IMR-90 (cell line): ENCODE results near the gene MAGI1. TPM values are rescaled to one million over a fixed set of nuclear protein-coding genes. Genes with fewer than 3 reads are reported as not detected.

Source experiments
- ATAC-seq: fragments of 200-7000 bp; cut with Tn5 transposase; 2 replicates; pipeline ENCODE4 v1.9.1; 2020; ENCODE audit warnings: low read depth, mild to moderate bottlenecking, moderate library complexity
- BruUV-seq: library from RNA; stranded (reverse); fragments of 400-500 nt; replicated peaks from 2 replicates; lab custom pipeline; 2021; lab: Mats Ljungman, UMichigan
- CTCF ChIA-PET: fragments of 300-600 bp; formaldehyde crosslinking; extraction: SDS; loops from one replicate; lab custom pipeline; 2021; ENCODE audit warnings: antibody characterized with exemption; lab: Yijun Ruan, JAX
- POLR2A ChIA-PET: fragments of 300-600 bp; sonication (Branson Sonifier 250); formaldehyde crosslinking; loops from one replicate; lab custom pipeline; 2022; ENCODE audit warnings: antibody characterized with exemption; ENCODE audit not compliant: unreplicated experiment; lab: Charles Lee
- DNase-seq: peaks from one replicate; pipeline ENCODE4 v3.0.0; 2013
- H2AFZ ChIP-seq: replicated peaks from 2 replicates; pipeline ENCODE3; 2013; ENCODE audit warnings: low read length, mild to moderate bottlenecking; ENCODE audit not compliant: poor library complexity
- H2AK5ac ChIP-seq: 2 replicates; pipeline ENCODE4 v1.6.1; 2013; ENCODE audit warnings: low read depth, low read length, inconsistent platforms
- H2AK9ac ChIP-seq: replicated peaks from 2 replicates; pipeline ENCODE3; 2013; ENCODE audit warnings: mild to moderate bottlenecking, low read depth, low read length, moderate library complexity; ENCODE audit not compliant: poor library complexity
- H2BK120ac ChIP-seq: 2 replicates; pipeline ENCODE4 v1.6.1; 2013; ENCODE audit warnings: low read depth, low read length, inconsistent platforms
- H2BK15ac ChIP-seq: 3 replicates; pipeline ENCODE4 v1.6.1; 2013; ENCODE audit warnings: low read depth, low read length, inconsistent platforms
- H2BK20ac ChIP-seq: 2 replicates; pipeline ENCODE4 v1.6.1; 2013; ENCODE audit warnings: low read depth, mild to moderate bottlenecking, inconsistent platforms, low read length, moderate library complexity
- H2BK5ac ChIP-seq: 2 replicates; pipeline ENCODE4 v1.6.1; 2013; ENCODE audit warnings: mild to moderate bottlenecking, low read depth, low read length, inconsistent platforms; ENCODE audit not compliant: poor library complexity, severe bottlenecking
- H3K14ac ChIP-seq: replicated peaks from 2 replicates; pipeline ENCODE4 v1.6.1; 2013; ENCODE audit warnings: low read depth, low read length, inconsistent platforms
- H3K18ac ChIP-seq: 2 replicates; pipeline ENCODE4 v1.6.1; 2013; ENCODE audit warnings: low read depth, low read length, control low read depth
- H3K23ac ChIP-seq: 2 replicates; pipeline ENCODE4 v1.6.1; 2013; ENCODE audit warnings: low read depth, low read length, inconsistent platforms
- H3K27ac ChIP-seq: 2 replicates; pipeline ENCODE4 v1.5.1; 2013; ENCODE audit warnings: mild to moderate bottlenecking, control low read depth, low read length; ENCODE audit not compliant: insufficient read depth
- H3K27me3 ChIP-seq: 2 replicates; pipeline ENCODE4 v1.6.1; 2013; ENCODE audit warnings: low read length; ENCODE audit not compliant: control insufficient read depth, insufficient read depth
- H3K36me3 ChIP-seq: 2 replicates; pipeline ENCODE4 v1.6.1; 2013; ENCODE audit warnings: low read length, mixed read lengths; ENCODE audit not compliant: control insufficient read depth, insufficient read depth
- H3K4ac ChIP-seq: 2 replicates; pipeline ENCODE4 v1.6.1; 2013; ENCODE audit warnings: low read depth, low read length, inconsistent platforms
- H3K4me1 ChIP-seq: 2 replicates; pipeline ENCODE4 v1.6.1; 2013; ENCODE audit warnings: low read length, mixed read lengths; ENCODE audit not compliant: control insufficient read depth, insufficient read depth
- H3K4me2 ChIP-seq: 2 replicates; pipeline ENCODE4 v1.6.1; 2013; ENCODE audit warnings: low read depth, mild to moderate bottlenecking, control low read depth, low read length, moderate library complexity
- H3K4me3 ChIP-seq: 2 replicates; pipeline ENCODE4 v1.5.1; 2013; ENCODE audit warnings: low read depth, mild to moderate bottlenecking, control low read depth, low read length, moderate library complexity; ENCODE audit not compliant: insufficient read depth
- H3K56ac ChIP-seq: 2 replicates; pipeline ENCODE4 v1.6.1; 2013; ENCODE audit warnings: low read length, inconsistent platforms; ENCODE audit not compliant: insufficient read depth; ENCODE audit errors: extremely low read depth
- H3K79me1 ChIP-seq, 2 experiments: 2 replicates each; pipeline ENCODE4 v1.6.1; 2013; ENCODE audit warnings: low read length in 2 of 2, inconsistent platforms in 1 of 2, low read depth in 1 of 2
- H3K9ac ChIP-seq: 2 replicates; pipeline ENCODE4 v1.6.1; 2013; ENCODE audit warnings: low read depth, low read length, control low read depth
- H3K9me1 ChIP-seq: 2 replicates; pipeline ENCODE4 v1.6.1; 2013; ENCODE audit warnings: low read length, inconsistent platforms; ENCODE audit not compliant: insufficient read depth
- H3K9me3 ChIP-seq: 2 replicates; pipeline ENCODE4 v1.6.1; 2013; ENCODE audit warnings: low read length; ENCODE audit not compliant: control insufficient read depth, insufficient read depth
- H4K20me1 ChIP-seq: 2 replicates; pipeline ENCODE4 v1.6.1; 2013; ENCODE audit warnings: low read length, inconsistent platforms; ENCODE audit not compliant: insufficient read depth
- H4K5ac ChIP-seq: 2 replicates; pipeline ENCODE4 v1.6.1; 2013; ENCODE audit warnings: mild to moderate bottlenecking, low read depth, low read length, control low read depth
- H4K8ac ChIP-seq, 2 experiments: 2 replicates each; pipeline ENCODE4 v1.6.1; 2013; ENCODE audit warnings: low read depth in 2 of 2, low read length in 2 of 2, control low read depth in 1 of 2, inconsistent platforms in 1 of 2
- H4K91ac ChIP-seq: 2 replicates; pipeline ENCODE4 v1.6.1; 2013; ENCODE audit warnings: low read depth, low read length, inconsistent platforms; ENCODE audit not compliant: insufficient read depth
- BHLHE40 ChIP-seq: fragments of 150-350 bp; IDR thresholded peaks from 2 replicates; pipeline ENCODE4 v1.6.1; 2016; ENCODE audit warnings: mild to moderate bottlenecking, low read depth, low read length
- CEBPB ChIP-seq: IDR thresholded peaks from 2 replicates; pipeline ENCODE4 v1.6.1; 2012; ENCODE audit warnings: low read depth, low read length, improper control_type of control experiment
- CHD1 ChIP-seq: IDR thresholded peaks from 2 replicates; pipeline ENCODE4 v1.6.1; 2012; ENCODE audit warnings: low read depth, low read length, improper control_type of control experiment
- ELK1 ChIP-seq: fragments of 150-350 bp; IDR thresholded peaks from 2 replicates; pipeline ENCODE4 v1.6.1; 2016; ENCODE audit warnings: low read depth, mild to moderate bottlenecking, low read length, moderate library complexity, borderline replicate concordance
- FOS ChIP-seq: fragments of 150-350 bp; IDR thresholded peaks from 2 replicates; pipeline ENCODE4 v1.6.1; 2016; ENCODE audit warnings: low read depth, low read length
- MAFK ChIP-seq: IDR thresholded peaks from 2 replicates; pipeline ENCODE4 v1.6.1; 2012; ENCODE audit warnings: low read depth, low read length, improper control_type of control experiment
- MAZ ChIP-seq: IDR thresholded peaks from 2 replicates; pipeline ENCODE4 v1.6.1; 2012; ENCODE audit warnings: low read depth, mild to moderate bottlenecking, low read length, improper control_type of control experiment, moderate library complexity, borderline replicate concordance
- MXI1 ChIP-seq: IDR thresholded peaks from 2 replicates; pipeline ENCODE4 v1.6.1; 2012; ENCODE audit warnings: low read depth, mild to moderate bottlenecking, low read length, moderate library complexity, borderline replicate concordance
- NFE2L2 ChIP-seq: fragments of 150-350 bp; IDR thresholded peaks from 2 replicates; pipeline ENCODE4 v1.6.1; 2016; ENCODE audit warnings: low read depth, mild to moderate bottlenecking, low read length
- RAD21 ChIP-seq: IDR thresholded peaks from 2 replicates; pipeline ENCODE4 v1.6.1; 2012; ENCODE audit warnings: low read length, improper control_type of control experiment
- RCOR1 ChIP-seq: IDR thresholded peaks from 2 replicates; pipeline ENCODE4 v1.6.1; 2012; ENCODE audit warnings: mild to moderate bottlenecking, low read length, improper control_type of control experiment; ENCODE audit not compliant: insufficient replicate concordance
- RFX5 ChIP-seq: IDR thresholded peaks from 2 replicates; pipeline ENCODE4 v1.8.0; 2012; ENCODE audit warnings: low read depth, mild to moderate bottlenecking, low read length, moderate library complexity
- SMC3 ChIP-seq: fragments of 150-350 bp; IDR thresholded peaks from 2 replicates; pipeline ENCODE4 v1.6.1; 2016; ENCODE audit warnings: low read depth, mild to moderate bottlenecking, antibody characterized with exemption, low read length, moderate library complexity
- WGBS, 2 experiments: methylation state at CpG; one replicate each; pipeline versions ENCODE4 v1.1.5 to v1.1.7; 2013; ENCODE audit warnings: missing lambda C conversion rate in 2 of 2; ENCODE audit not compliant: insufficient read length in 1 of 2; ENCODE audit errors: extremely low coverage in 2 of 2; 5-methylcytosine and 5-hydroxymethylcytosine counted together
- dilution Hi-C: fragments of 300-500 bp; cut with HindIII; formaldehyde crosslinking; loops from one replicate; pipeline ENCODE4 v1.14.3; 2018; ENCODE audit warnings: low sequenced_read_pairs; ENCODE audit not compliant: unreplicated experiment
- in situ Hi-C: fragments of 300-500 bp; cut with MboI; formaldehyde crosslinking; loops from 3 replicates; pipeline ENCODE4 v1.14.3; 2019; ENCODE audit warnings: low sequenced_read_pairs, inconsistent platforms, mixed read lengths
- intact Hi-C: fragments of 100-400 bp; cut with micrococcal nuclease; formaldehyde crosslinking; loops from 2 replicates; pipeline ENCODE4 v1.10.0; 2022
- polyA plus RNA-seq, 3 experiments: library from polyadenylated mRNA; depleted of rRNA; stranded (reverse); fragments of >200 nt; gene quantifications; 2 replicates each; pipeline ENCODE4 v1.2.3, GENCODE V29; 2012; ENCODE audit warnings: low replicate concordance in 1 of 3
- total RNA-seq: library from RNA; depleted of rRNA; stranded (reverse); fragments of >200 nt; gene quantifications from 2 replicates; pipeline ENCODE4 v1.2.3, GENCODE V29; 2012
- TF ChIP-seq, protein P1 (sequence below): fragments of 150-350 bp; IDR thresholded peaks from 2 replicates; pipeline ENCODE4 v1.6.1; 2017; ENCODE audit warnings: mild to moderate bottlenecking, antibody characterized with exemption, low read length, low read depth
- TF ChIP-seq, protein P2 (sequence below): conservative IDR thresholded peaks from 2 replicates; pipeline ENCODE4 v1.5.1; 2012; ENCODE audit warnings: mild to moderate bottlenecking, low read depth, low read length, improper control_type of control experiment

The MAGI1 gene
- total and polyA plus RNA-seq, 2 of the 4 experiments (the other 2 are of a cell fraction) = 14.5 to 24.2 TPM

DNA sequence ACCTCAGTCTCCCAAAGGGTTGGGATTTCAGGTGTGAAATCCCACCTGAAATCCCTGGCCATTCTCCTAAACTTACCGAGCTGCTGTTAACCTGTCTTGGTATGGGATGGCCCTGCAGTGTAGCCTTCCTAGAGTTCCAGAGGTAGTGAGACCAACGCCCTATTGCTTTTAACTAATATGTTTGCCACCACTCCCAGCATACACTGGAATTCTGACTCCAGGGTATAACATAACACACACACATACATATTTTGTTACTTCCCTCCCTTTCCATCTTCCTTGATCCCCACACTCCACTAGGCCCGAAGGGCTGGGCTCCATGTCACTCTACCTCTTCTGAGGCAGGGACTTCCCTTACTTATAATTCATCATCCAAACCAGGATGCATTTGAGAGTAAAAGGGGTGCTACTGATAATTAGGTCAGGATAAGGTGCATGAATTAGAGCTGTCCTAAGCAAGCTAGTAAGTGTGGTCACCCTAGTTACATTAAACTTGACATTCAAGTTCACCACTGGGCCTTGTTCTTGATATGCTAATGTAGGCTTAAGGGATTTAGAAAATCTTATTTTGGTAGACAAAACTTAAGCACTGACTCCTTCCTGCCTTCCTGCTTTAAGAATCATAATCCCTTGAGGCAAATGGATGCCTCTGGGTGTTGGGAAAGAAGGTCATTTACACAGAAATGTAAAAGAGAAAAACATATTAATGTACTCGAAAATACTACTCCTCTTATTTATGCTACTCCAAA lies 317.6 kb downstream of the MAGI1 start:
- H2BK20ac ChIP-seq = no peak overlapping the region
- ChIA-PET CTCF (no interaction called here), POLR2A (no interaction called here)
- peaks cover 11 to 19% of the 10 kb centered on the region in 2 experiments; a peak in 2 of 4 replicates for H3K79me1 ChIP-seq
- WGBS, 2 experiments = 100% methylated on average over 1 of the region's 4 CpGs; no CpG with 5 or more reads in 1 of the 2 experiments
- H4K20me1 ChIP-seq = no peaks in the 10 kb centered on the region
- H3K36me3 ChIP-seq = no peaks in the 10 kb centered on the region
- H3K9me1 ChIP-seq = peaks cover 3% of the 10 kb centered on the region; the same call in 1 of the 2 replicates
- no peak overlapping the region for H2BK5ac ChIP-seq
- in situ Hi-C loops (no loop called here), dilution Hi-C loops (no loop called here), intact Hi-C loops (no loop called here)
- no peak overlapping the region for H3K4me3 ChIP-seq
- no peak overlapping the region for H2BK120ac ChIP-seq
- H3K4ac ChIP-seq = no peak overlapping the region
- no peak overlapping the region for H2BK15ac ChIP-seq
- ATAC-seq (no peak), DNase-seq (no peak)
- H3K27ac ChIP-seq = no peak overlapping the region
- H4K91ac ChIP-seq = no peak overlapping the region
- no peak overlapping the region for H4K8ac ChIP-seq
- no peak overlapping the region for H2AK9ac ChIP-seq
- no TSS peak for BruUV-seq
- H3K23ac ChIP-seq = no peak overlapping the region
- H3K4me1 ChIP-seq = 0 out of 2 replicates have a peak, but pooled peaks cover 2% of the 10 kb centered on the region
- H3K56ac ChIP-seq = no peak overlapping the region
- H4K5ac ChIP-seq = no peak overlapping the region
- H3K4me2 ChIP-seq = no peak overlapping the region
- no peak overlapping the region for H3K9ac ChIP-seq
- no peaks in the 10 kb centered on the region for H3K27me3 ChIP-seq
- no peak overlapping the region for H2AK5ac ChIP-seq
- H3K14ac ChIP-seq = no peak overlapping the region
- no peak overlapping the region for H2AFZ ChIP-seq
- H3K9me3 ChIP-seq = no peaks in the 10 kb centered on the region
- no peak overlapping the region for H3K18ac ChIP-seq
- TF ChIP-seq RAD21 (no peak), SMC3 (no peak), MAZ (no peak), CEBPB (no peak), BHLHE40 (no peak), ELK1 (no peak), NFE2L2 (no peak), FOS (no peak), CHD1 (no peak), MXI1 (no peak), MAFK (no peak), RCOR1 (no peak), RFX5 (no peak)
- TF ChIP-seq, protein P1, sequence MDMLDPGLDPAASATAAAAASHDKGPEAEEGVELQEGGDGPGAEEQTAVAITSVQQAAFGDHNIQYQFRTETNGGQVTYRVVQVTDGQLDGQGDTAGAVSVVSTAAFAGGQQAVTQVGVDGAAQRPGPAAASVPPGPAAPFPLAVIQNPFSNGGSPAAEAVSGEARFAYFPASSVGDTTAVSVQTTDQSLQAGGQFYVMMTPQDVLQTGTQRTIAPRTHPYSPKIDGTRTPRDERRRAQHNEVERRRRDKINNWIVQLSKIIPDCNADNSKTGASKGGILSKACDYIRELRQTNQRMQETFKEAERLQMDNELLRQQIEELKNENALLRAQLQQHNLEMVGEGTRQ = no peak
- TF ChIP-seq, protein P2, sequence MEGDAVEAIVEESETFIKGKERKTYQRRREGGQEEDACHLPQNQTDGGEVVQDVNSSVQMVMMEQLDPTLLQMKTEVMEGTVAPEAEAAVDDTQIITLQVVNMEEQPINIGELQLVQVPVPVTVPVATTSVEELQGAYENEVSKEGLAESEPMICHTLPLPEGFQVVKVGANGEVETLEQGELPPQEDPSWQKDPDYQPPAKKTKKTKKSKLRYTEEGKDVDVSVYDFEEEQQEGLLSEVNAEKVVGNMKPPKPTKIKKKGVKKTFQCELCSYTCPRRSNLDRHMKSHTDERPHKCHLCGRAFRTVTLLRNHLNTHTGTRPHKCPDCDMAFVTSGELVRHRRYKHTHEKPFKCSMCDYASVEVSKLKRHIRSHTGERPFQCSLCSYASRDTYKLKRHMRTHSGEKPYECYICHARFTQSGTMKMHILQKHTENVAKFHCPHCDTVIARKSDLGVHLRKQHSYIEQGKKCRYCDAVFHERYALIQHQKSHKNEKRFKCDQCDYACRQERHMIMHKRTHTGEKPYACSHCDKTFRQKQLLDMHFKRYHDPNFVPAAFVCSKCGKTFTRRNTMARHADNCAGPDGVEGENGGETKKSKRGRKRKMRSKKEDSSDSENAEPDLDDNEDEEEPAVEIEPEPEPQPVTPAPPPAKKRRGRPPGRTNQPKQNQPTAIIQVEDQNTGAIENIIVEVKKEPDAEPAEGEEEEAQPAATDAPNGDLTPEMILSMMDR = no peak
